Gastrocnemius medialis (tissue), 4 donors: Measurements from ENCODE around the gene SLC6A19.

ENCODE experiments used
- CTCF ChIP-seq, 5 experiments: fragments of 450-650 bp in 3 of 5; fragments of 200-600 bp in 2 of 5; sonication (generic) in 2 of 5; IDR thresholded peaks in 4 of 5; conservative IDR thresholded peaks in 1 of 5; 1 replicate in 4 of 5; 2 replicates in 1 of 5; pipeline ENCODE4 v1.5.1; 2016 to 2019; ENCODE audit warnings: antibody characterized with exemption in 5 of 5, mild to moderate bottlenecking in 3 of 5, moderate library complexity in 3 of 5
- POLR2A ChIP-seq, 2 donors: fragments of 450-650 bp; IDR thresholded peaks; one replicate each; pipeline ENCODE4 v1.6.1; 2017; ENCODE audit warnings: antibody characterized with exemption in 2 of 2, mild to moderate bottlenecking in 2 of 2, moderate library complexity in 2 of 2

- no peak for TF ChIP-seq CTCF (IDR thresholded peaks at IDR 0.05 in 4 of 5, conservative IDR thresholded peaks at IDR 0.05 in 1 of 5)
- no peak for TF ChIP-seq POLR2A (IDR thresholded peaks at IDR 0.05)
These were observed 11.5 kb downstream of the SLC6A19 start for GRCh38 chr5:1212881-1213280.
